NCI-H146 treated with DMSO at 0.1 percent for 48 hours (cell line): Measurements from ENCODE around the gene A4GALT.
"Not testable (repeated sequence)": the region's sequence is repeated elsewhere in the genome, so short reads cannot be mapped to it uniquely, and the experiment has no call there.

Experiments used
- DNase-seq: peaks from one replicate; lab custom pipeline; 2025; ENCODE audit not compliant: unreplicated experiment; lab: John Stamatoyannopoulos, UW

The A4GALT gene

GRCh38 chr22:42720263-42721044, at the start of gene A4GALT:
TSS of gene A4GALT (minus strand) at chr22:42720870. CDS start at chr22:42693951, 26,919 bp downstream.
- DNase-seq: no peak

DNA sequence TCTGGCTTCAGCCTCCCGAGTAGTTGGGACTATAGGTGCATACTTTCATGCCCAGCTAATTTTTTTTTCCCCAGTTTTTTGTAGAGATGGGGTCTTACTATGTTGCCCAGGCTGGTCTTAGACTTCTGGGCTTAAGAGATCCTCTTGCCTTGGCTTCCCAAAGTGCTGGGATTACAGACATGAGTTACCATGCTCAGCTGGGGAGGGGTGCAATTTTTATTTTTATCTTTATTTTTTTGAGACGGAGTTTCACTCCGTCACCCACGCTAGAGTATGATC, 49.7 kb upstream of the A4GALT start:
- DNase-seq: no peak

GRCh38 chr22:42769574-42770447, 49.1 kb upstream of the A4GALT start:
- DNase-seq: no peak

DNA sequence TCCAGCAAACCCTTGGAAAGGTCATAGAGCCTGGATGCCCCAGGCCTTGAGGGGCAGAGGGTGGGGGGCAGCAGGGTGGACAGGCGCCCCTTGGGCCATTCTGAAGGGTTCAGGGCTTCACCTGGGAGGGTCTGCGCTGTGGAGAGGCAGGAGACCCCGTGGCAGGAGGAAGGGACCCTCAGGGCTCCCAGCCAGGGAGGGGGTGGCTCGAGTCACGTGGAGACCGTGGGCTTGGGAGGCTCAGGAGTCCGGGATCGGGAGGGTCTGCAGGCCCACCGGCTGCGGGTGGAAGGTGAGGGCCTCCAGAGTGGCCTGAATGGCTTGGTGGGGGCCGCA, 48.5 kb upstream of the A4GALT start:
- DNase-seq: no peak

- DNase-seq: no peak
Measured at GRCh38 chr22:42768385-42769035, 47.8 kb upstream of the A4GALT start.

GRCh38 chr22:42766860-42767259, 46.2 kb upstream of the A4GALT start:
- no peak for DNase-seq

DNA sequence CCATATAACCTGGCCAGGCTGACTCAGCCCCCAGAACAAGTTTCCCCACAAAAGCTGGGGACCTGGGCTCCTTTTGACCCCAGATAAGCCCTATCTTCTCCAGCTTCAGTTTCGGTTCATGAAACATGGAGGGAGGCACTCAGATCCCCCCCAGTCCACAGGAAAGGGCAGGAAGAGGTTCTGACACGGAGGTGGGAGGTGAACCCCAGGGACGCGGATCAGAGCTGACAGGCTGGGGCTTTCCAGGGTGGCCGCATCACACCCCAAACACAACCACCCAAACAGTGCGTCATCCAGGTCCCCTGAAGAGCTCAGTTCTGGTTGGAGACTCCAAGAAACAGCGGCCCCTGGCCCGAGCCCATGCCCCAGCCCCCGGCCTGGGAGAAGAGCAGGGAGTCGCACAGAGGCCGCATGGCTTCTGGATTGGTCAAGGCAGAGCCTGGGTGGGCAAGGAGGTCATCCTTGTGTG, 44.3 kb upstream of the A4GALT start:
- no peak for DNase-seq

- DNase-seq: no peak
Measured at GRCh38 chr22:42763965-42764480, 43.4 kb upstream of the A4GALT start.

- peak; percentile 1 for DNase-seq
Measured at GRCh38 chr22:42760806-42761565, 40.3 kb upstream of the A4GALT start.

DNA sequence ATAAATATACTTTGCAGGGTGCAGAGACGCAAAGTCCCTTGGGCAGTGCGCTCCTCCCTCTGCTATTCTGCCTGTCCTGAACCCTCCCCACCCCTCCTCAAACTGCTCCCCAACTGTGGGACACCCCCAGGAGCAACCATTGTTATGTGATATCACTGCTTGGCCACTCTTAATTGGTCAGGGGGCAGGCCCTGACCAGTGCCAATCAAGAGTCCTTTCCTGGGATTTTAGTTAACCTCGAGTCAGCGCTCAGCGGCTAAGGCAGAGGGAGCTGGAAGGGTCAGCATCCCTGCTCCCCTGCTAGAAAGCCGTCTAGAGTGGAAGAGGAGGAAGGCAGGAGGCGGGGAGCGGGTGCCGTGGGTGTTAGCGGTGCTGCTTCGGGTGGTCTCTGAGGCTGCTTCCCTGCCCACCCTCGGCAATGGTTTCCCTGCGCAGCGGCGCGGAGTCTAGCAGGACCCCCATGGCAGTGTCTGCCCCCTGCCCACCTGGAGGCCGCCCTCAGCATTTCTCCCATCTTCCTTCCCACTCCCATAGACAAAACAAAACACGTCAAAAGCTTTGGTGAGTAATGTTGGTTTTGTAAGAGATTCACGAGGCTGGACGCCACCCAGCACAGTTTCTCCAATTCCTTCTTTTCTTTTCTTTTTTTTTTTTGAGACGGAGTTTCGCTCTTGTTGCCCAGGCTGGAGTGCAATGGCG, 38.4 kb upstream of the A4GALT start:
- DNase-seq: no peak

GRCh38 chr22:42755553-42755952, 34.9 kb upstream of the A4GALT start:
- DNase-seq: not testable (repeated sequence)

GRCh38 chr22:42755121-42755520, 34.5 kb upstream of the A4GALT start:
- DNase-seq: not testable (repeated sequence)

DNA sequence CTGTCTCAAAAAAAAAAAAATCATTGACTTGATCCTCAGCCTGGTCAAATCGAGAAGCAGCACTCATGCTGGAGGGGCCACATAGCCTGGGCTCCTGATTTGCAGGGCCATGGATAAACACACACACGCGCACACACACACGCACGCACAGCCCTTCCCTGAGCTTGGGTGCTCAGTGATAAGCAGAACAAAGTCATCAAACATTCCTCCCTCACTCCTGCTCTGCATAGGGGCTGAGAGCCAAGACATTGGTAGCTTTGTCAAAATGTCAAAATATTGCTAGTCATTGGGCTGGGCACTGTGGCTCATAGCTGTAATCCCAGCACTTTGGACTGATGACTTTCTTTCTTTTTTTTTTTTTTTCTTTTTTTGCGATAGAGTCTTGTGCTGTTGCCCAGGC, 34.0 kb upstream of the A4GALT start:
- no peak for DNase-seq

- no peak for DNase-seq
Measured at GRCh38 chr22:42752912-42753311, 32.2 kb upstream of the A4GALT start.

DNA sequence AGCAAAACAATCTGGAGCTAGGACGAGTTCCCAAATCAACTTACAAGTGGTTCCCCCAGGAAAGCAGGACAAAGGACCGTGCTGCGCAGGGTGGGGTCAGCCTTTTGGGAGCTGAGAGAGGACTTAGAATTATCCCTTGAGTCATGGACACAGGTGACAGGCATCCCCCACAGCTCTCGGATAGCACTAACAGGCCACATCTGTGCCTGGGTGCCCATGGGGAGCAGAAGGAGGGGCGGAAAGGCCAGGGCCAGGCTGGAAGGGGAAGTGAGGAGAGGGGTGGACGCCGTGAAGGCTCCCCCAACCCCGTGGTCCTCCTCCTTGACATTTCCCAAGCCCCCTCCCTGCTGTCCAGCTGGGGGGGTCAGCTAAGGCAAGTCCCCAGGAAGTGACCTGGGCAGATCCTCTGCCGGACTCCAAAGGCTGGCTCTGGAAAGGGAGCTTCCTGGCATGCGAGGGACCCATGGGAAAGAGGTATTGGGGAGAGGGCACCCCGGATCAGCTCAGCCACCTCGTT, 31.6 kb upstream of the A4GALT start:
- no peak for DNase-seq

- DNase-seq: not testable (repeated sequence)
Measured at GRCh38 chr22:42750421-42750820, 29.8 kb upstream of the A4GALT start.

DNA sequence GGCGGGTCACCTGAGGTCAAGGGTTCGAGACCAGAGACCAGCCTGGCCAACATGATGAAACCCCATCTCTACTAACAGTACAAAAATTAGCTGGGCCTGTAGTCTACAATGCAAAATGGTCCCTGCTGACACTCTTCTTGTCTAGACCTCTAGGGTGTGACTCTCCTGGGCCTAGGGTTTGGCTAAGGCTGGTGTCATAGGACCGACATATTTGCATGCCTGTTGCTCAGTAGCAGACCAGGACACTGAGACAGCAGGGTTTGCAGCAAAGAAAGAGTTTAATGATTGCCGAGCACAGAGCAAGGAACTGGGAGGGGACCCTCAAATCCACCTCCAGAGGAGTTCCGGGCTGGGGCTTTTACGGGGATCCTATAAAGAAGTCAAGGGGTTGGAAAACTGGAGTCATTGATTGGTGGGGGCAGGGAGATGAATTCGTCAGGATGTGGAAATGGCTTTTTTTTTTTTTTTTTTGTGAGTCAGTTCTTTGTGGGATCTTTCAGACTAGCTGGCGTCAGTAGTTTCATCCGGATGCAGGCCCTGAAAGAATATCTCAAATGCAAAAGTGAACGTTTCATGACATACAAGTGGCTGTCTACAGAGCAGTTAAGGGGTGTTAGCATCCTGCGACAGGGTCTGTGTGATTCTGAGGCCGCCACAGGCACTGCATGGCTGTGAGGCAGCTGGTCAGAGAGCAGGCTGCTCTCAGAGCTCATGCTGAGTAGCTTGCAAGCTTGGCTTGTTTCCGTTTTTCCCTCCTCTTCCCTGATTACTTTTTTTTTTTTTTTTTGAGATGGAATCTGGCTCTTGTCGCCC, 27.2 kb upstream of the A4GALT start:
- no peak for DNase-seq

DNA sequence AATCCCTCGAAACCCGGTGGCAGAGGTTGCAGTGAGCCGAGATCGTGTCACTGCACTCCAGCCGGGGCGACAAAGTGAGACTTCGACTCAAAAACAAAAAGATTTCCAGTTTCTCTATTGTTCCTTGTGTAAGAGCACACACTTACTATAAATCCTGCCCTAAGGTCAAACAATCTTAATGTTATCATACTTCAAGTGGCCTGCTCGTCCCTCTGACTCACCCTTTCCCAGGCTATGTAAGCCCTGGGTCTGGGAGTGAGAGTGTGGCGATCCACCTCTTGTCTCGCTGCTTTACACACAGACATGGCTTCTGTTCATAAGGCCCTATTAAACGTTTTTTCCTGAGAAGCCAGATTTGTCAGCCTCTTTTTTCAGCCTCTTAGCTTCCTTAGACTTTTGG, 24.4 kb upstream of the A4GALT start:
- DNase-seq: no peak

DNA sequence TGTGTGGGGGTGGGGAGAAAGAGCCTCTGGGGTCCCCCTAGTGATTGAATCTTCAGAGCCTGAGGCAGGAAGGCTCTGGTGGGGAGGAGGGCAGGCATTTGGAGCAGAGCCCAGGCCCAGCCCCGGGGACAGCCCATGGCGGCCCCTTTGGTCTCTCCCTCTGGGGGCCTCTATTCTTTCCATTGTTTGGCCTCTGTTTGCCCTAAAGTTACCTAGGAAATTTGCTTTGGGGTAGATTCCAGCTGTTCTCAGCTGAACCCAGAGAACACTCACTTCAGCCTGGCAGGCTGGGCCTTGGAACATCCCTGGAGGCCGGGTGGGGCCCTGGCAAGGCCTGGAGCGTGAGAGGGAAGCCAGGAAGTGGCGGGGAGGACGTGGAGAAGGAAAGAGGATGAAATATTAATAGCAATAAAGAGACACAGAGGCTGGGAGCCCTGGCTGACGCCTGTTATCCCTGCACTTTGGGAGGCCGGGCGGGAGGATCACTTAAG, 22.9 kb upstream of the A4GALT start:
- no peak for DNase-seq
